PC-9 (cell line): ENCODE measurements around the gene SNAPC1. TPM values are rescaled to one million over a fixed set of nuclear protein-coding genes. Genes with fewer than 3 reads are reported as not detected.

Experiments
- BruUV-seq: library from RNA; stranded (reverse); fragments of 400-500 nt; replicated peaks from 2 replicates; lab custom pipeline; 2021; lab: Mats Ljungman, UMichigan
- CTCF ChIA-PET: fragments of 300-600 bp; sonication (Branson Sonifier 250); formaldehyde crosslinking; loops from one replicate; lab custom pipeline; 2022; ENCODE audit warnings: antibody characterized with exemption; lab: Charles Lee
- POLR2A ChIA-PET: fragments of 300-600 bp; sonication (Branson Sonifier 250); formaldehyde crosslinking; loops from one replicate; lab custom pipeline; 2022; ENCODE audit warnings: antibody characterized with exemption; ENCODE audit not compliant: unreplicated experiment; lab: Charles Lee
- DNase-seq, 2 experiments: peaks; one replicate each; pipeline versions ENCODE4 v3.0.0 to v3.0.0-alpha.2; 2015 to 2022; ENCODE audit warnings: mixed read lengths in 1 of 2
- H2AFZ ChIP-seq: fragments of 200-600 bp; sonication (generic); 2 replicates; pipeline ENCODE4 v1.8.1; 2017; ENCODE audit warnings: antibody characterized with exemption
- H3F3A ChIP-seq: fragments of 200-600 bp; sonication (generic); 2 replicates; pipeline ENCODE4 v1.8.1; 2017; ENCODE audit warnings: antibody characterized with exemption, mild to moderate bottlenecking, low read depth; ENCODE audit not compliant: insufficient read depth
- H3K27ac ChIP-seq: fragments of 200-600 bp; sonication (generic); 2 replicates; pipeline ENCODE4 v1.6.1; 2016; ENCODE audit warnings: mixed run types
- H3K27me3 ChIP-seq: fragments of 200-600 bp; sonication (generic); 2 replicates; pipeline ENCODE4 v1.6.1; 2016; ENCODE audit warnings: low read depth, mixed run types; ENCODE audit not compliant: insufficient read depth
- H3K36me3 ChIP-seq: fragments of 200-600 bp; sonication (generic); 2 replicates; pipeline ENCODE4 v1.6.1; 2016; ENCODE audit warnings: low read depth, mixed run types
- H3K4me1 ChIP-seq: fragments of 200-600 bp; sonication (generic); replicated peaks from 2 replicates; pipeline ENCODE4 v1.6.1; 2016; ENCODE audit warnings: mixed run types; ENCODE audit not compliant: insufficient read depth
- H3K4me2 ChIP-seq: fragments of 200-600 bp; sonication (generic); 2 replicates; pipeline ENCODE4 v1.6.1; 2017; ENCODE audit warnings: mixed run types
- H3K4me3 ChIP-seq: fragments of 200-600 bp; sonication (generic); 2 replicates; pipeline ENCODE4 v1.6.1; 2016; ENCODE audit warnings: mixed run types
- H3K79me2 ChIP-seq: fragments of 200-600 bp; sonication (generic); 2 replicates; pipeline ENCODE4 v1.6.1; 2017; ENCODE audit warnings: low read depth, mixed run types
- H3K9me2 ChIP-seq: fragments of 200-600 bp; sonication (generic); 2 replicates; pipeline ENCODE4 v1.8.1; 2017; ENCODE audit warnings: mild to moderate bottlenecking; ENCODE audit not compliant: insufficient read depth
- H3K9me3 ChIP-seq: fragments of 200-600 bp; sonication (generic); 2 replicates; pipeline ENCODE4 v1.8.1; 2016; ENCODE audit warnings: low read depth; ENCODE audit not compliant: insufficient read depth
- H4K20me1 ChIP-seq: fragments of 200-600 bp; sonication (generic); 2 replicates; pipeline ENCODE4 v1.8.1; 2017; ENCODE audit not compliant: insufficient read depth
- EZH2 ChIP-seq: fragments of 200-600 bp; sonication (generic); IDR thresholded peaks from 2 replicates; pipeline ENCODE4 v1.8.0; 2017; ENCODE audit warnings: antibody characterized with exemption, low read depth
- intact Hi-C: fragments of 100-400 bp; cut with micrococcal nuclease; formaldehyde crosslinking; loops from one replicate; pipeline ENCODE4 v1.10.0; 2022; ENCODE audit not compliant: unreplicated experiment
- total RNA-seq: library from RNA; stranded (reverse); gene quantifications from 2 replicates; pipeline ENCODE4 v1.2.3, GENCODE V29; 2021
- TF ChIP-seq, protein P1 (sequence below): fragments of 200-600 bp; sonication (generic); conservative IDR thresholded peaks from 2 replicates; pipeline ENCODE4 v1.6.1; 2017; ENCODE audit warnings: mixed run types, antibody characterized with exemption, mild to moderate bottlenecking, moderate library complexity

SNAPC1 gene
- total RNA-seq, 1 experiment from 2014 or later: 18.0 TPM

DNA sequence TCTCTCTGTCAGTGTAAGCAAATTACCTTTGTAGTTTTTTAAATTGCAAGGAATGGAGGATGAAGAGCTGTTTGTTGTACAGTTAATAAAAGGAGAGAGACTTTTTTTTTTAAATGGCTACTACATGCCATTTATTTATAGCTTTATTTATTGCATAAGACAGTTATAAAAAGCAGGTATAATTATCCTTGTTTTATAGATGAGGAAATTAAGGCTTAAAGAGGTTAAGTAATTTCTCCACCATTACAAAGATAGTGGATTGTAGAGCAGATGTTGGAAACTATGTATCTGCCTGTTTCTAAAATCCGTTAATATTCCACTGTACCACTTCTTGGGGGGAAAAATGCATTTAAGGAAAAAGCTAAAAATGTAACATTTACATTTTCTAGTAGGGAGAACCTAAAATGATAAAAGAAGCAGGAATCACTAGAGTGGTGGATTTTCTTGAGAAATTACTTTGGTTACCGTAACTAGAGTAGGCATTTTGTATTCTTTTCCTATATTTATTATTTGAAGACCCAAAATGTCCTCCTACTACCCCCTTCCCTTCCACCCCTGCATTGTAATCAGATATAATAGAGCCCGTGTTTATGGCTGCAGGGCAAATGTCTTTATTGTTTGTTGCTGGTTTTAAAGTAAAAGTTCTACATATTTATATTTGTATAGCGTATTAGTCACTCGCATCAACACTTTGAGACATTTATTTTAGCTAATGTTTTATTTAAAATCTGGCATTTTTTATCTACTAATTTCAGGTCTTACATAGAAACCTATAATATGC, 2.3 kb downstream of the SNAPC1 start:
- Histone ChIP-seq H3F3A (peaks cover 9% of the 10 kb centered on the region), H3K4me2 (peak overlapping the region; percentile 90), H3K27ac (no peak overlapping the region), H3K9me2 (no peaks in the 10 kb centered on the region), H4K20me1 (no peaks in the 10 kb centered on the region; the same call in 1 of the 2 replicates), H3K4me3 (peak overlapping the region; percentile 72), H3K27me3 (no peaks in the 10 kb centered on the region), H3K36me3 (peaks cover 23% of the 10 kb centered on the region), H3K9me3 (no peaks in the 10 kb centered on the region), H3K4me1 (peaks cover 40% of the 10 kb centered on the region), H2AFZ (no peak overlapping the region), H3K79me2 (peaks cover 66% of the 10 kb centered on the region)
- CTCF ChIA-PET: interaction anchor here (0.6 kb wide), 2 partner anchors 17 to 465 kb away, joined by 5 to 10 read pairs; no protein-coding TSS in a partner anchor
- DNase-seq: no peak
- TF ChIP-seq EZH2: no peak
- TF ChIP-seq, protein P1, sequence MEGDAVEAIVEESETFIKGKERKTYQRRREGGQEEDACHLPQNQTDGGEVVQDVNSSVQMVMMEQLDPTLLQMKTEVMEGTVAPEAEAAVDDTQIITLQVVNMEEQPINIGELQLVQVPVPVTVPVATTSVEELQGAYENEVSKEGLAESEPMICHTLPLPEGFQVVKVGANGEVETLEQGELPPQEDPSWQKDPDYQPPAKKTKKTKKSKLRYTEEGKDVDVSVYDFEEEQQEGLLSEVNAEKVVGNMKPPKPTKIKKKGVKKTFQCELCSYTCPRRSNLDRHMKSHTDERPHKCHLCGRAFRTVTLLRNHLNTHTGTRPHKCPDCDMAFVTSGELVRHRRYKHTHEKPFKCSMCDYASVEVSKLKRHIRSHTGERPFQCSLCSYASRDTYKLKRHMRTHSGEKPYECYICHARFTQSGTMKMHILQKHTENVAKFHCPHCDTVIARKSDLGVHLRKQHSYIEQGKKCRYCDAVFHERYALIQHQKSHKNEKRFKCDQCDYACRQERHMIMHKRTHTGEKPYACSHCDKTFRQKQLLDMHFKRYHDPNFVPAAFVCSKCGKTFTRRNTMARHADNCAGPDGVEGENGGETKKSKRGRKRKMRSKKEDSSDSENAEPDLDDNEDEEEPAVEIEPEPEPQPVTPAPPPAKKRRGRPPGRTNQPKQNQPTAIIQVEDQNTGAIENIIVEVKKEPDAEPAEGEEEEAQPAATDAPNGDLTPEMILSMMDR: no peak
- BruUV-seq: no TSS peak
- POLR2A ChIA-PET: interaction anchor here (0.6 kb wide), 2 partner anchors 15 to 325 kb away, joined by 3 to 4 read pairs; no protein-coding TSS in a partner anchor
- intact Hi-C loops: no loop called here

GRCh38 chr14:61765225-61765943, 3.2 kb downstream of the SNAPC1 start:
- Histone ChIP-seq H3K79me2 (peaks cover 66% of the 10 kb centered on the region), H3K27ac (no peak overlapping the region), H3K4me3 (peak overlapping the region; percentile 72; the same call in 1 of the 2 replicates), H3F3A (peaks cover 9% of the 10 kb centered on the region), H3K36me3 (peaks cover 29% of the 10 kb centered on the region), H3K9me2 (no peaks in the 10 kb centered on the region), H3K27me3 (no peaks in the 10 kb centered on the region), H3K4me1 (peaks cover 40% of the 10 kb centered on the region), H2AFZ (no peak overlapping the region), H3K9me3 (no peaks in the 10 kb centered on the region), H3K4me2 (peak overlapping the region; percentile 90), H4K20me1 (no peaks in the 10 kb centered on the region; the same call in 1 of the 2 replicates)
- POLR2A ChIA-PET: interaction anchor here (0.7 kb wide), 1 partner anchor 16 kb away, joined by 8 read pairs; no protein-coding TSS in a partner anchor
- DNase-seq: no peak
- intact Hi-C loops: no loop called here
- TF ChIP-seq, protein P1: no peak
- TF ChIP-seq EZH2: no peak
- no TSS peak for BruUV-seq
- CTCF ChIA-PET: interaction anchor here (0.6 to 0.7 kb wide), 2 partner anchors 305 to 466 kb away, joined by 3 to 5 read pairs; no protein-coding TSS in a partner anchor

DNA sequence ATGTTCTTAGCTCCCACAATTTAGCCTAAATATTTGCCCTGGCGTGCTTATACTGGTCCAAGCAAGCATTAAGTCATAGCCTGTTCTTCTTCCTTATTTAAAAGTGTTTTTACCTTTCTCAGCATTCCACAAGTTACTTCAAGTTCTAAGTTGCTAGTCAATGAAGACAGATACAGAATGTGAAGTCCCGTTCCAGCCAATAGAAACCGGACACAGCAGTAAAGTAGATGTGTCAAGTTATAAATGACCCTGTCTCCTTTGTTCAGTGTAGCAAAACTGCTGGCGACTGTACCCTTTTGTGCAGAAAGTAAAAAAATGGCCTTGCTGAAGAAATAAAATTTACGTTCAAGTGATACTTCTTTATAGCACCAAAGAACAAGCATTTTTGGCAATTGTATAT, 3.9 kb downstream of the SNAPC1 start:
- BruUV-seq: no TSS peak
- H3K4me1 ChIP-seq: peaks cover 40% of the 10 kb centered on the region
- H4K20me1 ChIP-seq: no peaks in the 10 kb centered on the region; the same call in 1 of the 2 replicates
- no peaks in the 10 kb centered on the region for H3K9me3 ChIP-seq
- H3K27ac ChIP-seq: no peak overlapping the region
- intact Hi-C loops: no loop called here
- no peak for TF ChIP-seq EZH2
- TF ChIP-seq, protein P1: no peak
- no peak for DNase-seq
- POLR2A ChIA-PET: interaction anchor here (0.7 kb wide), 1 partner anchor 17 kb away, joined by 8 read pairs; no protein-coding TSS in a partner anchor
- CTCF ChIA-PET: no interaction called here
- no peak overlapping the region for H3K4me3 ChIP-seq
- H3K36me3 ChIP-seq: peaks cover 37% of the 10 kb centered on the region
- H2AFZ ChIP-seq: no peak overlapping the region
- peak overlapping the region; percentile 90 for H3K4me2 ChIP-seq
- H3K9me2 ChIP-seq: no peaks in the 10 kb centered on the region
- no peaks in the 10 kb centered on the region for H3K27me3 ChIP-seq
- peaks cover 66% of the 10 kb centered on the region for H3K79me2 ChIP-seq
- peaks cover 8% of the 10 kb centered on the region for H3F3A ChIP-seq
